ENCODE measurements around the gene ASB8.
A peak's percentile ranks its signal among the peaks of the same experiment; 100 is the strongest.
"Not testable (repeated sequence)": the region's sequence is repeated elsewhere in the genome, so short reads cannot be mapped to it uniquely, and the experiment has no call there.

Gene ASB8

GRCh38 chr12:48182631-48183030 is 25.3 kb upstream of the ASB8 start:
- DNase-seq = no peak

- DNase-seq = no peak
These were observed 23.7 kb upstream of the ASB8 start for GRCh38 chr12:48180857-48181495.

GRCh38 chr12:48180424-48180823 is 23.1 kb upstream of the ASB8 start:
- DNase-seq = no peak

- DNase-seq = no peak
These were observed 22.2 kb upstream of the ASB8 start for GRCh38 chr12:48179466-48179865.

- DNase-seq = no peak
These were observed 20.7 kb upstream of the ASB8 start for GRCh38 chr12:48177982-48178381.

- no peak for DNase-seq
These were observed 19.1 kb upstream of the ASB8 start for GRCh38 chr12:48176417-48176751.

- no peak for DNase-seq
These were observed 18.5 kb upstream of the ASB8 start for GRCh38 chr12:48175613-48176416.

GRCh38 chr12:48169011-48169410 is 11.7 kb upstream of the ASB8 start:
- DNase-seq = no peak

GRCh38 chr12:48165089-48165981 is 8.0 kb upstream of the ASB8 start:
- peak in 1 of 2 donors; percentile 34 for DNase-seq

GRCh38 chr12:48164451-48164850 is 7.1 kb upstream of the ASB8 start:
- DNase-seq = peak in 1 of 2 donors; percentile 37

- no peak for DNase-seq
These were observed 5.9 kb upstream of the ASB8 start for GRCh38 chr12:48163150-48163747.

- peak in 1 of 2 donors; percentile 19 for DNase-seq
These were observed 3.5 kb upstream of the ASB8 start for GRCh38 chr12:48160807-48161206.

GRCh38 chr12:48160046-48160445 is 2.7 kb upstream of the ASB8 start:
- DNase-seq = no peak

GRCh38 chr12:48157889-48158370 is 615 bp upstream of the ASB8 start:
- no peak for DNase-seq

- DNase-seq = no peak
These were observed 680 bp downstream of the ASB8 start for GRCh38 chr12:48156652-48157017.

GRCh38 chr12:48155786-48156185 is 1.5 kb downstream of the ASB8 start:
- DNase-seq = not testable (repeated sequence)

GRCh38 chr12:48151103-48151771 is 6.1 kb downstream of the ASB8 start:
- no peak for DNase-seq

GRCh38 chr12:48145981-48146380 is 11.3 kb downstream of the ASB8 start:
- DNase-seq = no peak

- no peak for DNase-seq
These were observed 13.4 kb downstream of the ASB8 start for GRCh38 chr12:48143898-48144297.

- no peak for DNase-seq
These were observed 14.3 kb downstream of the ASB8 start for GRCh38 chr12:48142818-48143674.

GRCh38 chr12:48135027-48135426 is 22.3 kb downstream of the ASB8 start:
- DNase-seq = no peak
